Skin of body (tissue), 3 donors: ENCODE measurements around the gene HBQ1. TPM values are rescaled to one million over a fixed set of nuclear protein-coding genes. Genes with fewer than 3 reads are reported as not detected.
"Not testable (repeated sequence)": the region's sequence is repeated elsewhere in the genome, so short reads cannot be mapped to it uniquely, and the experiment has no call there.

ENCODE experiments used
- DNase-seq: peaks from one replicate; lab custom pipeline; 2025; lab: John Stamatoyannopoulos, UW
- small RNA-seq: library from RNA; depleted of rRNA; stranded (forward); fragments of <200 nt; gene quantifications from one replicate; pipeline ENCODE3, GENCODE V24; 2014; ENCODE audit warnings: low replicate concordance
- total RNA-seq: library from RNA; depleted of rRNA; stranded (reverse); fragments of >200 nt; gene quantifications from one replicate; pipeline ENCODE4 v1.2.3, GENCODE V29; 2014

Gene HBQ1
- total RNA-seq, 1 donor from 2014 or later: 2.2 TPM

- DNase-seq: not testable (repeated sequence)
These were observed 23.8 kb downstream of the HBQ1 start for GRCh38 chr16:204046-204445.

GRCh38 chr16:209359-209758 is 29.1 kb downstream of the HBQ1 start:
- DNase-seq: not testable (repeated sequence)

DNA sequence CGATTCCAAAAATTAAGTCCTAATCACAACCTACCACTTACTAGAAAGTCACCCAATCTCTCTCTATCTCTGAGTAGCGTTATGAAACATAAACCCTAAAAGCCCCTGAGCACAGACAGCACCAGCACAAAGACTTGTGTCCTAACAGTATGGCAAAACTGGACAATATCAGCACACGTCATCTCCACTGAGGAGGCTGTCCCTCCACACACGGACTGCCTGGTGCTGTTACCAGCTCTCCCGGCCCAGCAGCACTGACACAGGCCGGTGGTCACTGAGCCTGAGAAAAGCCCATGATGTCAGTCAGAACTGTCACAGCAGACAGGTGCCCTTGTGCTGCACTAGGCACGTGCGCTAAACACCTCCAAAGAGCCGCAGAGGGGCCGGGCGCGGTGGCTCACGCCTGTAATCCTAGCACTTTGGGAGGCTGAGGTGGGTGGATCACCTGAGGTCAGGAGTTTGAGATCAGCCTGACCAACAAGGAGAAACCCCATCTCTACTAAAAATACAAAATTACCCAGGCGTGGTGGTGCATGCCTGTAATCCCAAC is 31.4 kb downstream of the HBQ1 start:
- DNase-seq: not testable (repeated sequence)

GRCh38 chr16:212999-213398 is 32.7 kb downstream of the HBQ1 start:
- no peak for DNase-seq

DNA sequence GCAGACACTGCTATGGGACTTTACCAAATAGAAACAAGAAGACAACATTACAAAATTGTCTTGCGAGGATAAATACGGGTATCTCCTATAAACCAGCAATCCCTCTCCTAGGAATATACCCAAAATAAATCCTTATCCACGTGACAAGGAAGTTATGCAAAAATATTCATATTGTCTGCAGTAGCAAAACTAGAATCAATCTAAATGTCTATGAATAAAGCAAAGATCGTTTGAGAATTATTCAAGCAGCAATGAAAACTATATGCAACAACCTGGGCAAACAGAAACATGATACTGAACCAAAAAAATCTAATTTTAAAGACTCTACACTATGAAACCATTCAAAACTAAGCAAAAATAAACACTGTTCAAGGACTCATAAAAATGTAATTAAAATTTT is 39.8 kb downstream of the HBQ1 start:
- DNase-seq: no peak

DNA sequence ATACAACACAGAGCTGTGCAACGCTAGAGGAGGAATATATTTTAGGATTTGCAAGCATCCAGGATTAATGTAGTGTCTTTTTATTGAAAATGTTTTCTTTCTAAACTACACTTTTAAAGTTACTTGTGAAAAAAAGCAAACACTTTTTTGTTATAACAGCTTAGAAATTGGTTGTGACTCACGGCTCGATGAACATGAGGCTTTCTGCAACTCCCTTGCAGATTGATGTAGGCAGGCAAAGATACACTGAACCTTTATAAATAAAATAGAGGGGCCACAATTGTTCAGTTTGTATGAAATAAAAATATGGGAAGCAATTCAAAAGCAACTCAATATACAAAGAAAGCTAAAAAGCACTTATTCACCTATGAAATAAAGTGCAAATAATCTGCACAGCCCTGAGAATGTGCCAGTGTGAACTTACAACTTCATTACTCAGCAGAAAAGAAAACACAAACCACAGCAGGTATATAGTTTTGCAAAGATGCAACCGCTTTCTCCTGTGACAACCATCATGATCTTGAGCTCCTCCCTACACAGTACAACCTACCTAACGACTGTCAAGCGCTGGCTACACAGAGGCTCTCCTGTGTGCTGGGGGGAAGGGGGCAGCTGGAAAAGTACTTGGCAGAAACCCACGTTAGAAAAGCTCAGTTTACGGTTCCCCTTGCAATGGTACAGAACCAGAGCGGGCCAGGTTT is 48.0 kb downstream of the HBQ1 start:
- DNase-seq: no peak

DNA sequence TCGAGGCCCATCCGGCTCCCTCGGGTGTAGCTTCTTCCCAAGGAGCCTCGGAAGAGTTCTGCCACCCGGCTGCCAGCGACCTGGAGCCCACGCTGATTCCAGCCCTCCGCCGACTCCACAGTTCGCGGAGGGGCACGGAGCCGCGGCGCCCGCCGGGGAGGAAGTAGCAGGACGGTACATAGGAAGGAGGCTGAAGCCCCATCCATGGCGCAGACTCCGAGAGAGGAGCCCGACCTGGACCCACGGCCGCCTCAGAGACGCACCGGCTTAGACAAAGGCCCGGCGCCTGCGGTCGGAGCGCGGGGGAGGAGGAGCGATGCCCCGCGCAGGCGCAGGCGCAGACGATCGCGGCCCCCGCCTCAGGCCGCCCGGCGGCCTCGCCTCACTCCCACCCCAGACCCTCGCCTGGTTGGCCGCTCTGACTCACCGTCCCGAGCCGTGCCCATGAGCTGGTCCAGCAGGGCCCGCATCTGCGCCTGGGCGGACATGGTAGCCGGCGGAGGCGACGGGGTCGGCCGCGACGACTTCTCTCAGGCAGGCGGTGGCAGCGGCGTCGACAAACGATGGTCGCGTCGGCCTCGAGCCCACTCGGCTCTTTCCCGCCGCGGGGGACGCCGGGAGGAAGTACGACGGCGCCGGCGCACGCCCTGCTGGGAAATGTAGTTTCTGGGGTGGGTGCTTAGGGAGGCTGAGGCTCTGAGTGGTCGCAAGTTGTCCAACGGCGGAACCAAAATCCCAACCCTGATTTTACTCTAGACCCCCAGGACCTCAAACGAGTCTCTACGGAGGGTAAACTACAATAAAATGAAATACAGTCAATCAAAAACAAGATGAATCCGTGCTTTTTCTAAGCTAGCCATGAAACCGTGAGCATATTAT is 48.8 kb downstream of the HBQ1 start, which contains the start of gene LUC7L:
LUC7L (minus strand) TSS at position 598 of the 879 bp plus-strand sequence; CDS start at position 488, 110 bp downstream.
- DNase-seq: peak; percentile 86

DNA sequence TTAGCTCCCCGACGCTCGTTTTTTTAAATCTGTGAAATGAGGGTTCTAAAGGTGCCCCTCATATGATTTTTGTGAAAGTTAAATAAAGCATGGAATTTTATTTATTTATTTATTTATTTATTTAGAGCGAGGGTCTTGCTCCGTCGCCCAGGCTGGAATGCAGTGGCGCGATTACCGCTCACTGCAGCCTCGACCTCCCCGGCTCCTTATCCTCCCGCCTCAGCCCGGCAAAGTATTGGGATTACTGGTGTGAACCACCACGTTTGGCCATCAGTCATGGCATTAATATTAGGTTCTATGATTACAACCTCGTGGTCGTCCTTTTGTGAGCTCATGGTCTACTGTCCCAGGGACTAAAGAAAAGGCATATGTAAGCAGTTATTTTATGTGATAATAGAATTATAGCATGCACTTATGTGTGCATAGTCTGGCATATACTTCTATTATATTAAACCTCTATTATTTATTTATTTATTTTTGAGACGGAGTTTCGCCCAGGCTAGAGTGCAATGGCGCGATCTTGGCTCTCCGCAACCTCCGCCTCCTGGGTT is 49.5 kb downstream of the HBQ1 start:
- DNase-seq: no peak

GRCh38 chr16:230351-230750 is 50.1 kb downstream of the HBQ1 start:
- not testable (repeated sequence) for DNase-seq

Small RNA genes lying within 50 kb of the gene (small RNA-seq; reads per million reads assigned to genes)
- gene RF00019: not detected

Other genes with a start within 250 kb of the HBQ1 start
- 3.7 TPM for gene POLR3K, start 126.9 kb upstream of the HBQ1 start, total RNA-seq
- gene SNRNP25, start 126.6 kb upstream of the HBQ1 start, total RNA-seq: 13.0 TPM
- gene RHBDF1, start 107.8 kb upstream of the HBQ1 start, total RNA-seq: 29.1 TPM
- gene MPG, start 102.2 kb upstream of the HBQ1 start, total RNA-seq: 40.4 TPM
- gene NPRL3, start 41.8 kb upstream of the HBQ1 start, total RNA-seq: 12.5 TPM
- 8.4 TPM for gene HBZ, start 27.8 kb upstream of the HBQ1 start, total RNA-seq
- gene HBM, start 14.5 kb upstream of the HBQ1 start, total RNA-seq: 89.5 TPM
- gene HBA2, start 7.6 kb upstream of the HBQ1 start, total RNA-seq: 7,549 TPM
- gene HBA1, start 3.8 kb upstream of the HBQ1 start, total RNA-seq: 3,010 TPM
- gene LUC7L, start 49.0 kb downstream of the HBQ1 start, total RNA-seq: 71.7 TPM
- gene FAM234A, start 54.4 kb downstream of the HBQ1 start, total RNA-seq: 37.1 TPM
- gene RGS11, start 95.5 kb downstream of the HBQ1 start, total RNA-seq: 2.4 TPM
- 0.99 TPM for gene ARHGDIG, start 100.1 kb downstream of the HBQ1 start, total RNA-seq
- 1.1 TPM for gene PDIA2, start 102.7 kb downstream of the HBQ1 start, total RNA-seq
- gene AXIN1, start 172.3 kb downstream of the HBQ1 start, total RNA-seq: 13.3 TPM
- gene MRPL28, start 190.1 kb downstream of the HBQ1 start, total RNA-seq: 20.9 TPM
- gene PGAP6, start 201.5 kb downstream of the HBQ1 start, total RNA-seq: 10.6 TPM
- gene NME4, start 216.7 kb downstream of the HBQ1 start, total RNA-seq: 26.4 TPM
- gene DECR2, start 221.4 kb downstream of the HBQ1 start, total RNA-seq: 7.2 TPM
- 17.2 TPM for gene RAB11FIP3, start 245.2 kb downstream of the HBQ1 start, total RNA-seq